HG02885 (cell line): ENCODE results near the gene CLDN24.

ENCODE experiments used
- ATAC-seq: cut with Tn5 transposase; IDR thresholded peaks from one replicate; pipeline ENCODE4 v1.9.1; 2021; ENCODE audit warnings: mild to moderate bottlenecking; ENCODE audit not compliant: unreplicated experiment, poor library complexity

CLDN24 gene

DNA sequence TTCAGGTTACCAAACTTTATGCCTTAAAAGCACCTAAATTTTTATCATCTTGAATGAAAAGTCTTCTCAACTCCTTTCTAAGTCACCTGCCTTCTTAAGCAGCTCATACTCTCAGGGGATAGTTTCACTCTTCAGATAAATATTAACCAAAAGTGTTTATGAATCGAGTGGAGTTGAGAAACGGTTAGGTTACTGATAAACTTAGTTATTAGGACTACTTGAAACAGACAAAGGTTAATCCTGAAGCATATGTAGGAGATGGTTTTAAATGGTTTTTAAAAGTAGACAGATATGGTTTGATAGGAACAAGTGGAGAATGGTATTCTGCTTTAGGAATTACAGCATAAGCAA lies 34.9 kb downstream of the CLDN24 start:
- no peak for ATAC-seq

DNA sequence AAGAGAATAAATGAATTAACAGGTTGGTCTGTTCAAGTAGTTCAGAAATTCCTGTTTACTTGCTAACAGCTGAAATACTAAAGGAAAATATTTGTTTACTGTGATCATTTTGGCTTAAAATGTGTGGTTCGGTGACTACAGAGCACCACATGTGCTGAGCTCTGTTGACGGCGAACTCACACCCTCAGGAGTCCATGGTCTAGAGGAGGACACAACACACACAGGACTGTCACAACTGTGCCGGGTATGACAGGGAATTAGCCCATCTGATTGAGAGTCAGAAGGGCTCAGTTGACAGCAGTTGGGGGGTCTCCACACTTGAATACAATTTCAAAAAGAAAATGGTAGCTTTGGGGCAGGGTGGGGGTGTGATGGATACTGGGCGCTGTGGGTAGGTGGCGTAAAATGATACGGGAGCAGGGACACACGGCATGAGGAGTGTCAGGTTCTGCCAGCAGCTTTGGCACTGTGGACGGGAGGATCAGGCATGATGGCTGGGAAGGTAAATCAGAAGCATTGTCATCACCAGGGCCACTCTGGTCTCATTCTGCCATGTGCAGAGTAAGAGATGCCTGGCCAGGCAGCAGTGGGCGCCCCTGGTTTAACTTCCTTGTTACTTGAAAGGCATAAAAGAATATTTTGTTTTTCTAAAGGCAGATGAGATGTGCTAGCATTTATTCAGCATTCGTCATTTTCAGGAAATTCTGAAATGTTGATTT lies 35.5 kb downstream of the CLDN24 start:
- no peak for ATAC-seq

DNA sequence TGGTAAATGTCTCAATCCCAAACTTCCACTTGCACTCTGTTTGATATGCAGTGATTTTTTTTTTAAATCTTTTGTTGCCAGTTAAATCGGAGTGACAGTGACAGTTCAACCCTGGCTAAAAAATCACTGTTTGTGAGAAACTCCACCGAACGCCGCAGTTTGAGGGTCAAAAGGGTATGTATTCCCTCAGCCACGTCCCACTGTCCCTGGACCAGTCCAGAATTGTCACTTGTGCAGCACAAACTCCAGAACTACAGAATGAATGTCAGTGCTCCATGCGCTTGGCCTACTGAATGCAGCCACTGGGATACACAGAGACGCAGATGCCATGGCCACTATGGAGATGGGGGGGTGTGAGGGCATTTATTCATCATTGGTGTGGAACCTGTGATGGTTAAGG lies 36.3 kb downstream of the CLDN24 start:
- no peak for ATAC-seq

DNA sequence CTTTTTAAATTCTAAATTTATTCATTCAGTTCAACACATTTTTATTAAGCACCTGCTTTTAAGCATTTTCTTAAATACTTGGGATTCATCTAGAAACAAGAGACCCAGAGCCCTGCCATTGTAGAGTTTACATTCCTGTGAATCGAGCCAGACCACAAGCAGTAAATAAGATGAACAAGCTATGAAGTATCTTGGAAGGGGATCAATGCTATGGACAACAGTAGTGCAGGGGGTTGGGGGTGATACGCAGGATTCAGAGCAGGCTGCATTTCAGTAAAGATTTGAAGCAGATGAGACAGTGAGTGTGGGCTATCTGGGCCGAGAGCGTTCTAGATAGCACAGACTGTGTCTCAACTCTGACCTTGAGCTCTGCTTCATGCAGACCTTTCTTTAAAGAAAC lies 37.3 kb downstream of the CLDN24 start:
- no peak for ATAC-seq

DNA sequence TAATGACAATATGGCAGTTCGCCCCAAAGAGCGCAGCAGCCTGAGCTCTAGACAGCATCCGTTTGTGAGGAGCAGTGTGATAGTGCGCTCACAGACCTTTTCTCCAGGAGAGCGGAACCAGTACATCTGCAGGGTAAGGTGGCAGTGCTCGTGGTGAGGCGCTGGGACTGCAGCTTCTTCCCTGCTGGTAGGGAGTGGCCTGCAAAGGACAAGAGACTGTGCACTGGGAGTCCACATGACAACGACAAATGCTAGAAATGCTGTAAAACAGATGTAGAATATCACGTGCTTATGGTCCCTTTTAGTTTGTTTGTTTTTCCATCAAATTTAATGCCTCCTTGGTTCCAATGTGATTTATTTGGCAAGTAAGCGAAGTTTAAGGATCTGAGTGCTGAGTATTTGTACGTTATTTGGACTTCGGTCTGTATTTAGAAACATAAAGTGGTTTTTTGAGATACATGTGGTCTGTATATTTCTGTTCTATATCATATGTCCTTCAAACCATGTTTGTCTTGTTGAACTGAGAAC lies 37.9 kb downstream of the CLDN24 start:
- ATAC-seq: no peak

DNA sequence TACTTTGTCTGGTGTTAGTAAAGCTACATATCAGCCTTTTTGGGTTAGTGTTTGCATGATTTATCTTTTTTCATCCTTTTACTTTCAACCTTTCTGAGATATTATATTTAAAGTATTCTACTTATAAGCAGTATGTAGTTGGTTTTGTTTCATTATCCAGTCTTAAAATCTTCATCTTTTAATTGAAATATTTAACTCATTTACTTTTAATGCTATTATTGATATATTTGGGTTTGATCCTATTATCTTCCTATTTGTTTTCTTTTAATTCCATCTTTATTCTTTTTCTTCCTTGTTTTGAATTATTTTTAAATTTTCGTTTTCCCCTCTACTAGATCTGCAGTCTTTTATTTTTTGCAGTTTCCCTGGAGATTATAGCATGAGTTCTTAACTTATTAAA lies 46.1 kb downstream of the CLDN24 start:
- ATAC-seq: no peak

DNA sequence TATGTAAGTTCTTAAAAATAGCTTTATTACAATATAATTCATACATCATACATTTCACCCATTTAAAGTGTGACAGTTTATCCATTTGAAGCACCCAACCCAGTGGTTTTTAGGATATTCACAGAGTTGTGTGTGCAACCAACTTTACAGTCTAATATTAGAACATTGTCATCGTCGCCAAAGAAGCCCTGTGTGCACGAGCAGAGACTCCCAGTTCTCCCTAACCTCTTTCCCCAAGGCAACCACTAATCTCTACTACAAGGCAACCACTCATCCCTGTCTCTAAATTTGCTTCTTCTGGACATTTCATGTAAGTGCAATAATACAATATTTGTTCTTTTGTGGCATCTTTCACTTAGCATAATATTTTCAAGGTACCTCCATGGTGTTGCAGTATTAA lies 49.8 kb downstream of the CLDN24 start:
- ATAC-seq: no peak
